Measurements from ENCODE around the gene NOS3.

NOS3 gene

GRCh38 chr7:150957133-150958020 is 33.4 kb upstream of the NOS3 start:
- peaks cover 19% of the 10 kb centered on the region for H3K4me1 ChIP-seq (ENCODE audit: insufficient read depth, insufficient read length)
- H3K36me3 ChIP-seq (ENCODE audit: insufficient read depth, insufficient read length, low read length), result peaks cover 4% of the 10 kb centered on the region
- no peaks in the 10 kb centered on the region for H3K27me3 ChIP-seq (ENCODE audit: insufficient read depth, insufficient read length)
- no peak overlapping the region for H3K4me3 ChIP-seq (ENCODE audit: insufficient read length, low read depth)
- H3K9ac ChIP-seq (ENCODE audit: insufficient read length, low read depth), result no peak overlapping the region
- no peak for DNase-seq (ENCODE audit: low read depth, low spot score)
- H3K9me3 ChIP-seq (ENCODE audit: insufficient read depth, low read length), result no peaks in the 10 kb centered on the region
- TF ChIP-seq SUZ12 (IDR thresholded peaks at IDR 0.05; ENCODE audit: extremely low read depth, insufficient read depth, insufficient read length) (no peak), YY1 (IDR thresholded peaks at IDR 0.05; ENCODE audit: insufficient read depth, insufficient read length) (no peak), ZNF274 (IDR thresholded peaks at IDR 0.05; ENCODE audit: low read depth, low read length) (no peak)

- Histone ChIP-seq H3K9ac (ENCODE audit: insufficient read length, low read depth) (no peak overlapping the region), H3K36me3 (ENCODE audit: insufficient read depth, insufficient read length, low read length) (no peaks in the 10 kb centered on the region), H3K27me3 (ENCODE audit: insufficient read depth, insufficient read length) (no peaks in the 10 kb centered on the region), H3K4me1 (ENCODE audit: insufficient read depth, insufficient read length) (peaks cover 22% of the 10 kb centered on the region), H3K4me3 (ENCODE audit: insufficient read length, low read depth) (no peak overlapping the region), H3K9me3 (ENCODE audit: insufficient read depth, low read length) (no peaks in the 10 kb centered on the region)
- no peak for DNase-seq (ENCODE audit: low read depth, low spot score)
- TF ChIP-seq YY1 (IDR thresholded peaks at IDR 0.05; ENCODE audit: insufficient read depth, insufficient read length) (no peak), ZNF274 (IDR thresholded peaks at IDR 0.05; ENCODE audit: low read depth, low read length) (no peak), SUZ12 (IDR thresholded peaks at IDR 0.05; ENCODE audit: extremely low read depth, insufficient read depth, insufficient read length) (no peak)
These were observed 32.7 kb upstream of the NOS3 start for GRCh38 chr7:150958062-150958552.

- H3K4me1 ChIP-seq (ENCODE audit: insufficient read depth, insufficient read length), result peaks cover 22% of the 10 kb centered on the region
- H3K27me3 ChIP-seq (ENCODE audit: insufficient read depth, insufficient read length), result no peaks in the 10 kb centered on the region
- TF ChIP-seq SUZ12 (IDR thresholded peaks at IDR 0.05; ENCODE audit: extremely low read depth, insufficient read depth, insufficient read length) (no peak), YY1 (IDR thresholded peaks at IDR 0.05; ENCODE audit: insufficient read depth, insufficient read length) (no peak), ZNF274 (IDR thresholded peaks at IDR 0.05; ENCODE audit: low read depth, low read length) (no peak)
- H3K9me3 ChIP-seq (ENCODE audit: insufficient read depth, low read length), result no peaks in the 10 kb centered on the region
- no peak for DNase-seq (ENCODE audit: low read depth, low spot score)
- H3K4me3 ChIP-seq (ENCODE audit: insufficient read length, low read depth), result no peak overlapping the region
- H3K9ac ChIP-seq (ENCODE audit: insufficient read length, low read depth), result no peak overlapping the region
- no peaks in the 10 kb centered on the region for H3K36me3 ChIP-seq (ENCODE audit: insufficient read depth, insufficient read length, low read length)
These were observed 32.2 kb upstream of the NOS3 start for GRCh38 chr7:150958597-150958996.

- no peak for TF ChIP-seq SUZ12 (IDR thresholded peaks at IDR 0.05; ENCODE audit: extremely low read depth, insufficient read depth, insufficient read length)
- TF ChIP-seq YY1 (IDR thresholded peaks at IDR 0.05; ENCODE audit: insufficient read depth, insufficient read length), result no peak
- TF ChIP-seq ZNF274 (IDR thresholded peaks at IDR 0.05; ENCODE audit: low read depth, low read length), result no peak
- Histone ChIP-seq H3K4me3 (ENCODE audit: insufficient read length, low read depth) (no peak overlapping the region), H3K4me1 (ENCODE audit: insufficient read depth, insufficient read length) (peaks cover 25% of the 10 kb centered on the region), H3K9ac (ENCODE audit: insufficient read length, low read depth) (no peak overlapping the region), H3K9me3 (ENCODE audit: insufficient read depth, low read length) (no peaks in the 10 kb centered on the region), H3K36me3 (ENCODE audit: insufficient read depth, insufficient read length, low read length) (no peaks in the 10 kb centered on the region), H3K27me3 (ENCODE audit: insufficient read depth, insufficient read length) (no peaks in the 10 kb centered on the region)
- DNase-seq (ENCODE audit: low read depth, low spot score), result no peak
These were observed 31.7 kb upstream of the NOS3 start for GRCh38 chr7:150959081-150959480.

DNA sequence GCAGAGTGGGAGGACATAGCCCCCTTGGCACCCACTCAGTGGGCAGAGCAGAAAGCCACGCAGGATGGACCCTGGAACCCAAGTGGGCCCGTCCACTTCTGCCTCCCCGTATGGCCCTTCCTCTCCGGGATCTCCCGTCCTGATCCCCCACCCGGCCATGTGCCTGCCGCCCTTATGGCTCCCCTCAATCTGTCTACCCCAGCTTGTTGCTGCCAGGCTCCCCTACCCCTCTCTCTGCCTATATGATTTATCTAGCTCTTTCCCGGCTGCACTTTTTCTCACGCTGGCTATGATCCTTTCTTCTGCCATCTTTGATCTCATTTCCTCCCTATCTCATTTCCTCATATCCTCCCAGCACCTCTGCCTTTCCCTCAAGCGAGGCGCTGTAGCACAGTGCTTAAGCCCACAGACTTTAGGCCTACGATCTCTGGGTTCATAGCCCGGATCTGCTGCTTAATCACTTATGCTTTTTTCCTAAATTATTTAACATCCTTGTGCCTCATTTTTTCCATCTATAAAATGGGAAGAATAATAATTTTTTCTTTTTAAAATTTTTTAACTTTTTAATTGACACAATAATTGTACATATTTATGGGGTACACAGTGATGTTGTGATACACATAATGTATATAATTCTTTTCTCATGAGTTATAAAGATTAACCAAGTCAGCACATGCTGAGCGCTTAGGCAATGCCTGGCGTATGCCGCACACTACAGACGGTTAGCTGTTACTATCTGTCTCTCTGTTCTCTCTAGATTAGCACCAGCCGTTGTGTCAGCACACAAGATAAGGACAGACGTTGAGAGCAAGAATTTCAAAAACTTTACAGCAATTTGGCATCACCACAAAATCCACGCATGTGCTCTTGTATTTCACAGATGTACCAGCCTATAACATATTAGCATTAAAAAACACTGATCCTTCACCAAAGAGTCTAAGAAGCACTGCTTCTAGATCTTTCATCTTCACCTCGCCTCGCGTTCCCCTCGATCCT is 30.8 kb upstream of the NOS3 start:
- H3K4me3 ChIP-seq (ENCODE audit: insufficient read length, low read depth), result no peak overlapping the region
- no peaks in the 10 kb centered on the region for H3K36me3 ChIP-seq (ENCODE audit: insufficient read depth, insufficient read length, low read length)
- DNase-seq (ENCODE audit: low read depth, low spot score), result no peak
- TF ChIP-seq SUZ12 (IDR thresholded peaks at IDR 0.05; ENCODE audit: extremely low read depth, insufficient read depth, insufficient read length), result no peak
- no peak for TF ChIP-seq YY1 (IDR thresholded peaks at IDR 0.05; ENCODE audit: insufficient read depth, insufficient read length)
- TF ChIP-seq ZNF274 (IDR thresholded peaks at IDR 0.05; ENCODE audit: low read depth, low read length), result no peak
- H3K4me1 ChIP-seq (ENCODE audit: insufficient read depth, insufficient read length), result peaks cover 27% of the 10 kb centered on the region
- no peaks in the 10 kb centered on the region for H3K27me3 ChIP-seq (ENCODE audit: insufficient read depth, insufficient read length)
- no peak overlapping the region for H3K9ac ChIP-seq (ENCODE audit: insufficient read length, low read depth)
- no peaks in the 10 kb centered on the region for H3K9me3 ChIP-seq (ENCODE audit: insufficient read depth, low read length)

DNA sequence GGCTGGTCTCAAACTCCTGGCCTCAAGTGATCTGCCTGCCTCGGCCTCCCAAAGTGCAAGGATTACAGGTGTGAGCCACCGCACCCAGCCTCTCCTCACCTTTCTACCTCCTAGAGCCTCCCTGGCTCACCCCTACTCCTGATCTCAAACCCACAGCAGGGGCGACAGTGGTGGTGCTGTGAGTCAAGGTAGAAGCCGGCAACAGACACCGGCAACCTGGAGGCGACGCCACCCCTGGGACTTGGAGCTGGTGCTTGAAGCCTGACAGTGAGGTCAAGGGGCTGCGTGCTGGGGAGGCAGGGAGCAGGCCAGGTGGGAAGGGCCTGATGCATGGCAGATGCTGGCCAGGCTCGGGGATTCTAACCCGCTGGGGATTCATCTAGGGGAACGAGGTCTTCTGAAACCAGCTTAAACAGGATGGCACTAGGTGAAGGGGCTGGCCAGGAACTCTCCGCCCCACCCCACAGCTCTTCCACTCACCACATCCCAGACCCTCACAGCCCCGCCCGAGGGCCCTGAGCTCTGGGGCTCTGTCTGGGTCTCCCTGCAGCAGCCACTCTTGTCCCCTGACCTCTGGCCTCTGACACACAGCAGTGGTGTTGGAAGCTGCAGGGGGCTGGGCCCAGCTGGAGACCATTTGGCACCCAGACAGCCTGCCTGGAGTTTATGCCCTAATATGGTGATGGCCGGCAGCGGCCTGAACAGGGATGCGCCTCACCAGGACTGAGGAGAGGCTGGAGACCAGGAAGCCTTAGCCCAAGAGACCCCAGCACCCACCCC is 29.1 kb upstream of the NOS3 start:
- H3K27me3 ChIP-seq (ENCODE audit: insufficient read depth, insufficient read length), result no peaks in the 10 kb centered on the region
- TF ChIP-seq YY1 (IDR thresholded peaks at IDR 0.05; ENCODE audit: insufficient read depth, insufficient read length) (no peak), SUZ12 (IDR thresholded peaks at IDR 0.05; ENCODE audit: extremely low read depth, insufficient read depth, insufficient read length) (no peak), ZNF274 (IDR thresholded peaks at IDR 0.05; ENCODE audit: low read depth, low read length) (no peak)
- H3K9ac ChIP-seq (ENCODE audit: insufficient read length, low read depth), result peak overlapping the region; percentile 42
- DNase-seq (ENCODE audit: low read depth, low spot score), result no peak
- no peak overlapping the region for H3K4me3 ChIP-seq (ENCODE audit: insufficient read length, low read depth)
- peaks cover 25% of the 10 kb centered on the region for H3K4me1 ChIP-seq (ENCODE audit: insufficient read depth, insufficient read length)
- H3K36me3 ChIP-seq (ENCODE audit: insufficient read depth, insufficient read length, low read length), result no peaks in the 10 kb centered on the region
- H3K9me3 ChIP-seq (ENCODE audit: insufficient read depth, low read length), result no peaks in the 10 kb centered on the region
